SKM-1 treated with dmso at 0.1 percent for 144 hours (cell line): ENCODE measurements around the gene GAS2.
A peak's percentile ranks its signal among the peaks of the same experiment; 100 is the strongest.
"Not testable (repeated sequence)": the region's sequence is repeated elsewhere in the genome, so short reads cannot be mapped to it uniquely, and the experiment has no call there.

Experiments
- DNase-seq: peaks from one replicate; lab custom pipeline; 2025; ENCODE audit not compliant: unreplicated experiment; lab: John Stamatoyannopoulos, UW

Gene GAS2

GRCh38 chr11:22666325-22666687 is at the start of gene GAS2:
GAS2 (plus strand) TSS chr11:22666611; CDS start chr11:22674870, 8,259 bp downstream.
- DNase-seq: no peak

DNA sequence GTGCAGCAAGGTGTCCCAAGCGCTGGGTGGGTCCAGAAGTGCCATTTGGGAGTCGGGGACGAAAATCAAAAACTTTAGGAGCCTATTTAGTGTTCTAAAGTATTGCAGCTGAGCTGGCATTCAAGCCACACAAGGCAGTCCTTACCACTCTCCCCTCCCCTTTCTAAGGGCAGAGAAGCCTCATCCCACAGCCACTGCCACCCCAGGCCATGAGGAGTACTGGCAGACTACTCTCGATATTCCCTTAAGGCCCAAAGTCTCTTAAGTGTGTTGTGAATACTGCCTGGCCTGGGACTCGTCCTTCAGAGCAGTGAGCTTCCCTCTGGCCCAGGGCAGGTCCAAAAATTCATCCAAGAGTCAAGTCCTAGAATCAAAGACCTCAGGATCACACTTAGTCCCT is 48.5 kb upstream of the GAS2 start:
- no peak for DNase-seq

DNA sequence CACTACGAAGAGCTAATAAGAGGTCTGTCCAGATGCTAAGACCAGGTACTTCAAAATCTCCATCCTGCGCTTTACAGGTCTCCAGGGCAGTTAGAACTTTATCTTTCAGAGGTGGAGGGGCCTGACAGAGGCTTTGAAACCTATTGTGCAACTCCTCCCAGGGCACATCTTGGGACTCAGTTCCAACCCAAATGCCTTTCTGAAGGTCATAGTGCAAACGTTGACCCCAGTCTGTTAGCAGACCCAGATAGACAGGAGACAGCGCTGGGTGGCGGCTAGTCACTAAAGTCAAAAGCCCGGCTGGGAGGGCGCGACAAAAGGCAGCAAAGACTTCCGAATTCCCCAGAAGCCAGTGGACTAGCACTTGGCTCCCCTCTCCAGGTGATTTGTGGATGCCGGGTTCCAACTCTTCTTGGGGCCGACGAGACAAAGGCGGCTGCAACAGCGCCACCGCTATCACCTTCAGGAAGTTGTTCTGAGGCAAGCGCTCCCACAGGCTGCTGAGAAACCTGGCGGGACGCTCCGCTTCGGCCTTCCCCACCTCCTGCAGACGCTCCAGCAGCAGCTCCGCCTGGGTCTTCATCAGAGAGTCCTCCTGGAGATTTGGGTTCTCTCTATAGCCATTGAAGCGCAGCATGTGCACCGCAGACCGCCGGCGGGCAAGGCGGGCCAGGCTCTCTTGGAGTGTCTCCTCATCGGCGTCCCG is 41.5 kb upstream of the GAS2 start:
- peak; percentile 39 for DNase-seq

DNA sequence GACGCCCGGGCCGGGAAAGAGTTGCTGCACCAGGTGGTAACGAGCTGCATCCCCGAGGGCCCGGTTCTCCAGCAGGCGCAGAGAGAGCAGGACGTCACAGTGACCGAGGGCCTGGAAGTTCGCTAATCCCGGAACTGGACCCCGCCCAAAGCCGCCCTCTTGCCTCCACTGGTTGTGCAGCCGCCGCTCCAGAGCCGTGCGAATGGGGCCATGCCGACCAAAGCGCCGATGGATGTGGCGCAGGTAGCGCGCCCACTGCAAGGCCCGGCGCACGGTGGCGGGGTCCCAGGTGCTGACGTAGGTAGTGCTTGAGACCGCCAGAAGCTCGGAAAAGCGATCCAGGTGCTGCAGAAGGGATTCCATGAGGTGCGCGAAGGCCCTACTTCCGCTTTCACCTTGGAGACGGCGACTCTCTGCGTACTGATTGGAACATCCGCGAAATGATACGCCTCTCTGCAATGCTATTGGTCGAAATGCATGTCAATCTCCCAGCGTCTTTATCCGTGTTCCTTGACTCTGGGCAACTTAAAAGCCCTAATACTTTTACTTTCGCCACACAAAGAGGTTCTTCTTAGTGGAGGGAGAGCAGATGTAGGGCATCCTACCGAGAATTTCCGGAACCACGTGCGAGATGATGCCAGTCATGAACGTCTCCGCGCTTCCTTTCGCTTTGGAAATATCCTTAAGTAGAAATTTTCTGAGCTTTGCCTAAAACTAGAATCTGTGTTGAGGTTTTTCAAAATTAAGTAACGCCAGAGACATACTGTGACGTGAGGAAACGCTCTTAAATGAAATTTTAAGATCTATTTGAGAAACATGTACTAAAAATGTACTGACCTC is 40.7 kb upstream of the GAS2 start, which contains the start of gene FANCF:
FANCF (minus strand) TSS at position 376 of the 840 bp plus-strand sequence; CDS start at position 363, 13 bp downstream.
- peak; percentile 98 for DNase-seq

DNA sequence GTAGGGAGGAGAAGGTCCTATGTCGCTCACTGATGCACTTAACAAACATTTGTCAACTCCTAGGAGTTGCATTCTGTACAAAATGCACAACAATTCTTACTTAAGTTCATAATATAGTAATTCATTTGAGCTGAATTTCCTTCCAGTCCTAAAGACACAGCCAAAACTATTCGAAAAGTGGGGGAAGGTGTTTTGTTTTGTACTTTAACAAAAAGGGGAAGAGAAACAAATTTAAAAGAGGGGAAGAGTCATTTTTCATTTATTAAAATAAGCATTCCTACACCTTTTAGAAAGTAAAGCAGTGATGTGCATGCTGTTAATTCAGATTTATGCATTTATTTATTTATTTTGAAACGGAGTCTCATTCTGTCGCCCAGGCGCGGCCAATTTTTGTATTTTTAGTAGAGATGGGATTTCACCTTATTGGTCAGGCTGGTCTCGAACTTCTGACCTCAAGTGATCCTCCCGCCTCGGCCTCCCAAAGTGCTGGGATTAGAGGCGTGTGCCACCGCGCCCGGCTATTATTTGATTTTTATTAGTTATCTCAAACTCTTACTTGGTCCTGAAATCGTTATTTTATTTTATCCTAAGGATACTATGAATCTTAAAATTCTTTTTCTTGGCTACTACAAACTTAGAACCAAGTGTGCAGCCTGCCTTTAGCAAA is 39.7 kb upstream of the GAS2 start:
- DNase-seq: no peak

GRCh38 chr11:22627421-22627820 is 39.0 kb upstream of the GAS2 start:
- no peak for DNase-seq

GRCh38 chr11:22633354-22633902 is 33.0 kb upstream of the GAS2 start:
- no peak for DNase-seq

GRCh38 chr11:22634897-22635629 is 31.3 kb upstream of the GAS2 start:
- no peak for DNase-seq

DNA sequence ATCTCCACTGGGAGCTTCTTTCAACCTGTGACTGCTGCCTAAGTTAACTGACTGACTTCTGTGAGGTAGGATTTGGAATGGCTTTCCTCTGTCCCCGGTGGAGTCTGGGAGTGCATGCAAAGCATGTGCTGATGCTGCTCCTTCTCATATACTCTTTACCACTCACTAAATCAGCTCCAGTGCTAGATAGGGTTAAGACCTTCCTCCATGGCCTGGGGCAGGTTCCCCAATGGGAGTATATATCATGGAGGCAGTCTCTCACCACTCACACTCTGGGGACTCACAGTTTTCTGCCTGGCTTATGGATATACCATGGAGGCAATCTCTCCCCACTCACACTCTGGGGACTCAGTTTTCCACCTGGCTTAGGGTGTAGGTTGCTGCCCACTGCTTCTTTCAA is 30.7 kb upstream of the GAS2 start:
- peak; percentile 3 for DNase-seq

DNA sequence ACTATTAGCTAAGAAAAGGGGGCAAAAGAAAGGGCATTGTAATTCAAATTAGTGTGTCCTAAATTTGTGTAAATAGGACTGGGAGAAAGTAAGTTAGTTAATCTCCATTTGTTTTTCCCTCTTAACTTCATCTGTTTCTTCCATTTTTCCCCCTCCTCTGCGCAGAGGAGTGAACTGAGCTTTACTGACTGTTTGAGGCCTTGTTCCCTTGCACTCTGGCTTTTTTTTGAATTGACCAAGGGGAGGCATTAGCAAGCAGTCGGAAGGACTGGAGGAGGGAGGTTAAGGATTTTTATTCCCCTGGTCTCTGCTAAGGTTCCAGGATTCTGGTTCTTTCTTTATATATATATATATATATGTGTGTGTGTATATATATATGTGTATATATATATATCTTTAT is 25.5 kb upstream of the GAS2 start:
- no peak for DNase-seq

- DNase-seq: no peak
Measured at GRCh38 chr11:22641559-22641958, 24.9 kb upstream of the GAS2 start.

GRCh38 chr11:22652346-22652745 is 14.1 kb upstream of the GAS2 start:
- DNase-seq: not testable (repeated sequence)

DNA sequence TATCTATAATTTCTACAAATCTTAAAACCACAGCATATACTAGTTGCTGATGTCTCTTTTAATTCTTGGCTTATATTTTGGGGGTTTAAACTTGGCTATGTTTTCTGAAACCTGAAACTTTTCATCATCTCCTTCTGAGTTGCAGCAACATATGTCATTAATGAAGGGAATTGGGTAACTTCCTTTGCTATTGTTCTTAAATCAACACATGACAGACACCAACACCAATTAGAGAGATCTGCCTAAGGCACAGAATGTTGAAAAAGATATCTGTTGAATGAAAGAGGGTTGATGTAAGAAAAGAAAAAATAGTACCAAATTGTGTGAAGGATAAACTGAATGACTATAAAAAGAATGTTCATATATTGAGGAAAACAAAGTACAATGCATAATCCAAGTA is 10.3 kb upstream of the GAS2 start:
- peak; percentile 44 for DNase-seq

DNA sequence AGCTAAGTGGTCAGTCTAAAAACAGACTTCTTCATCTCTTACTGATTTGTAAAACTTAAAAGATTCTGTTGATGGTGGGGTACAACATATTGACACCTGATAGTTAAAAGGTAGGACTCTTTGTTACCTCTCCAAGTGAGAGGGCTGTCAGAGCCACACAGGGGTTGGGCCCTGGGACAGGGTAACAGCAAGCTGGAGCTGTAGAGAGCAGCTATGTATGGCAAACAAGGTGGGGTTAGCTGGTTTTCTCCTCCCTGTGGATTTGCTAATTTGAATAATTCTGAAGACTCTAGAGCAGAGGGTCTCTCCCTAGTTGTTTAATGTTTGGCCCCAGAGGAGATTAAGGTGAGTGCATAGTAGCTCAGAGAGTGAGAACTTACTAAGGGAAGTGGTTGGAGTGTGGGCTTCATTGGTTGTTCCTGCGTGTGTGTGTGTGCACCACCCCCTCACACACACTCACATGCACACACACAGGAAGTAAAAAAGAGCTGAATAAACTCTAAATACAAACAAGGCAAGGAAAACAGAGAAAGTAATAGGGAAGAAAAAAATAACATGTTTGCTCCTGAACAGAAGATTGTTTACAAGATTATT is 9.2 kb upstream of the GAS2 start:
- DNase-seq: no peak

DNA sequence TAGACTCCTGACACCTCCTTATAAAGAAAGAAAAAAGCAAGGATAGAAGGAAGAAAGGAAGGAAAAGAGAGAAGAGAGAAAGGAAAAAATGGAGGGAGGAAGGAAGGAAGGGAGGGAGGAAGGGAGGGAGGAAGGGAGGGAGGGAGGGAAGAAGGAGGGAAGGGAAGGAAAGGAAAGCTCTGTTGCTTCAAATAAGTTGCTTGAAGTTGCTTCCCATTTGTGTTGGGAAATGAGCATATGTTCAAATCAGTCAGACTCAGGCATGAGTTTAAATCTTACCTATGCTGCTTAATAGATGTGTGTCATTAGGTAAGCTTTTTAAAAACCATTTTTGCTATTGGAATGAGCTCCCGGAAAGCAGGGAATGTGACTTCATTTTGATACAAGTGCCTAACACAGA is 6.6 kb upstream of the GAS2 start:
- no peak for DNase-seq

GRCh38 chr11:22666688-22667439 is 453 bp downstream of the GAS2 start:
- no peak for DNase-seq

GRCh38 chr11:22668005-22668796 is 1.8 kb downstream of the GAS2 start:
- no peak for DNase-seq

DNA sequence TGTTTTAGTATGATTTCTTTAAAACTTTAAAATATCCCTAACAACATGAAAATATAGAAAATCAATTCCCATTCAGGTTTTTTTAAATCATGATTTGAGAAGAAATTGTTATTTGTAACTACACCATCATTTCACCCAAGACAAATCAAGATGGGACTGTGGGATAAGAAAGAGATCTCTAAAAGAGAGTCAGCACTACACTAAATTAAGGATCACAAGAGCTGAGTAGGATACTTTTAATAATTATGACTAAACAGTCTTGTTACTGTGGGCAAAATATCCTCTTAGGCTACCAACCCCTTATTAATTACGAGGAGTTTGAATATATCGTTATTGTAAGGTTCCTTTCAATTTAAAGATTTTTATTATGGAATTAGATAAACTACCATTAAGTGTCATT is 3.0 kb downstream of the GAS2 start:
- no peak for DNase-seq

GRCh38 chr11:22670830-22671229 is 4.4 kb downstream of the GAS2 start:
- DNase-seq: peak; percentile 26
